Measurements from ENCODE around the gene PRR36. TPM values are rescaled to one million over a fixed set of nuclear protein-coding genes. Genes with fewer than 3 reads are reported as not detected.
"Not testable (repeated sequence)": the region's sequence is repeated elsewhere in the genome, so short reads cannot be mapped to it uniquely, and the experiment has no call there.

The PRR36 gene
- 0.13 TPM for total RNA-seq
- long read RNA-seq, result 0 reads

GRCh38 chr19:7874076-7874896, at the start of gene PRR36:
TSS of gene PRR36 (minus strand) at chr19:7874390. CDS start at chr19:7873689, 701 bp downstream.
- no peak for DNase-seq (ENCODE audit: low spot score)
- intact Hi-C loops (cut with DNase I), result no loop called here

GRCh38 chr19:7923295-7924191, 49.4 kb upstream of the PRR36 start:
- DNase-seq (ENCODE audit: low spot score), result no peak
- intact Hi-C loops (cut with DNase I), result loop anchor here (5.0 kb wide), 1 partner anchor 71 kb away; no protein-coding TSS in a partner anchor

GRCh38 chr19:7922836-7923195, 48.6 kb upstream of the PRR36 start:
- intact Hi-C loops (cut with DNase I), result loop anchor here (5.0 kb wide), 1 partner anchor 71 kb away; no protein-coding TSS in a partner anchor
- DNase-seq (ENCODE audit: low spot score), result no peak

- intact Hi-C loops (cut with DNase I), result loop anchor here (2.0 to 5.0 kb wide), 2 partner anchors 17 to 70 kb away; no protein-coding TSS in a partner anchor
- DNase-seq (ENCODE audit: low spot score), result no peak
These were observed 48.0 kb upstream of the PRR36 start for GRCh38 chr19:7921967-7922835.

GRCh38 chr19:7921302-7921966, 47.2 kb upstream of the PRR36 start:
- DNase-seq (ENCODE audit: low spot score), result no peak
- intact Hi-C loops (cut with DNase I), result loop anchor here (2.0 to 5.0 kb wide), 2 partner anchors 17 to 69 kb away; no protein-coding TSS in a partner anchor

- peak; percentile 100 for DNase-seq (ENCODE audit: low spot score)
- intact Hi-C loops (cut with DNase I), result loop anchor here (2.0 to 5.0 kb wide), 2 partner anchors 16 to 68 kb away; no protein-coding TSS in a partner anchor
These were observed 46.5 kb upstream of the PRR36 start for GRCh38 chr19:7920519-7921301.

GRCh38 chr19:7919610-7920518, 45.7 kb upstream of the PRR36 start, which contains the start of gene SNAPC2:
TSS of gene SNAPC2 (plus strand) at chr19:7920338. CDS start at chr19:7920367, 29 bp downstream.
- intact Hi-C loops (cut with DNase I), result loop anchor here (2.0 to 5.0 kb wide), 2 partner anchors 15 to 68 kb away; no protein-coding TSS in a partner anchor
- DNase-seq (ENCODE audit: low spot score), result peak; percentile 96

- intact Hi-C loops (cut with DNase I), result no loop called here
- no peak for DNase-seq (ENCODE audit: low spot score)
These were observed 44.6 kb upstream of the PRR36 start for GRCh38 chr19:7918615-7919421.

- DNase-seq (ENCODE audit: low spot score); intact Hi-C loops (cut with DNase I): not testable (repeated sequence)
These were observed 43.9 kb upstream of the PRR36 start for GRCh38 chr19:7918062-7918614.

GRCh38 chr19:7917267-7918061, 43.3 kb upstream of the PRR36 start:
- DNase-seq (ENCODE audit: low spot score), result no peak
- intact Hi-C loops (cut with DNase I), result no loop called here

GRCh38 chr19:7916955-7917266, 42.7 kb upstream of the PRR36 start:
- no peak for DNase-seq (ENCODE audit: low spot score)
- intact Hi-C loops (cut with DNase I), result no loop called here

GRCh38 chr19:7916103-7916954, 42.1 kb upstream of the PRR36 start:
- intact Hi-C loops (cut with DNase I), result no loop called here
- DNase-seq (ENCODE audit: low spot score), result no peak

GRCh38 chr19:7915250-7916102, 41.3 kb upstream of the PRR36 start:
- no peak for DNase-seq (ENCODE audit: low spot score)
- intact Hi-C loops (cut with DNase I), result no loop called here

Measured in cardiac septum (tissue), 1 donor.